Measurements from ENCODE around the gene TMC2.

GRCh38 chr20:2602046-2602735 lies 65.8 kb downstream of the TMC2 start:
- TF ChIP-seq POLR2A (IDR thresholded peaks at IDR 0.05; ENCODE audit: low read depth, low read length) (no peak), POLR2AphosphoS5 (IDR thresholded peaks at IDR 0.05; ENCODE audit: low read depth, low read length) (no peak), TAF1 (IDR thresholded peaks at IDR 0.05; ENCODE audit: borderline replicate concordance, low read depth, low read length) (no peak)
